ENCODE measurements around the gene WASHC2C.

DNA sequence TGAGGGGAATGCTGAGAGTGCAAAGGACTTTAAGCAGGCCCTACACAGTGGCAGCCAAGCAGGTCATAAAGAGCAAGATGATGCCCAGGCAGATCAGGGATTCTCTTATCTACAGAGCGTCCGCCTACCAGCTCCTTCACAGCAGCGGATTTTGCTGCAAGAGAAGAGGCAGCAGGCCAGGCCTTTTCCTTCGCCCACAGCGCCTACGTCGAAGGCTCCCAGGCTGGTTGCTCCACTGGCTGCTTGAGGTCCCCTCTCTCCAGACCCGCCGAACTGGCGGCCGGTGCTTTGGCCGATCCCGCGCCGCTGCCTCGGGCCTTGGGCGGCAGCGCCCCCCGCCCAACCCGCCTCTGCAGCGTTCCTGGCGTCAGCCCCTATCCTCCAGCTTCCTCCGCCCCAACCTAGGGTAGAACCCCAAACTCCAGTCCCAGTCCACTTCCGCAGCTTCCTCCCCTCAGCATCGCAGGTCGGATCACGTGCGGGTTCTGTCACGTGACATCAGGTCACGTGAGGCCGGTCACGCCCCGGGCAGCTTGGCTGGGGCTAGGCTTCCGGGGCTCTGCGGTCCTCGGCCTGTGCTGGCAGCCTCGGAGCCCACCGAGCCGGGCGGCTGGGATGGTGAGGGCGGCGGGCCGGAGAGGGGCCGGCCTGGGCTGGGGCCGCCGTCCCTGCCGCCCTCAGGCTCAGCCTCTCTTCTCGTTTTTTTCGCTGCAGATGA lies at the start of gene WASHC2C:
- peak; percentile 45; the same call in 1 of the 2 replicates for TF ChIP-seq POLR2A (IDR thresholded peaks at IDR 0.05; ENCODE audit: low read depth, low read length)
- 0 out of 2 replicates have a peak, but pooled peaks have one; percentile 25 for TF ChIP-seq POLR2AphosphoS5 (IDR thresholded peaks at IDR 0.05; ENCODE audit: low read depth, low read length)

Data from GM12892 (cell line).